ENCODE measurements around the gene PNMA8A.

The PNMA8A gene, protein sequence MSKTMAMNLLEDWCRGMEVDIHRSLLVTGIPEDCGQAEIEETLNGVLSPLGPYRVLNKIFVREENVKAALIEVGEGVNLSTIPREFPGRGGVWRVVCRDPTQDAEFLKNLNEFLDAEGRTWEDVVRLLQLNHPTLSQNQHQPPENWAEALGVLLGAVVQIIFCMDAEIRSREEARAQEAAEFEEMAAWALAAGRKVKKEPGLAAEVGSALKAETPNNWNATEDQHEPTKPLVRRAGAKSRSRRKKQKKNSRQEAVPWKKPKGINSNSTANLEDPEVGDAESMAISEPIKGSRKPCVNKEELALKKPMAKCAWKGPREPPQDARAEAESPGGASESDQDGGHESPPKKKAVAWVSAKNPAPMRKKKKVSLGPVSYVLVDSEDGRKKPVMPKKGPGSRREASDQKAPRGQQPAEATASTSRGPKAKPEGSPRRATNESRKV

DNA sequence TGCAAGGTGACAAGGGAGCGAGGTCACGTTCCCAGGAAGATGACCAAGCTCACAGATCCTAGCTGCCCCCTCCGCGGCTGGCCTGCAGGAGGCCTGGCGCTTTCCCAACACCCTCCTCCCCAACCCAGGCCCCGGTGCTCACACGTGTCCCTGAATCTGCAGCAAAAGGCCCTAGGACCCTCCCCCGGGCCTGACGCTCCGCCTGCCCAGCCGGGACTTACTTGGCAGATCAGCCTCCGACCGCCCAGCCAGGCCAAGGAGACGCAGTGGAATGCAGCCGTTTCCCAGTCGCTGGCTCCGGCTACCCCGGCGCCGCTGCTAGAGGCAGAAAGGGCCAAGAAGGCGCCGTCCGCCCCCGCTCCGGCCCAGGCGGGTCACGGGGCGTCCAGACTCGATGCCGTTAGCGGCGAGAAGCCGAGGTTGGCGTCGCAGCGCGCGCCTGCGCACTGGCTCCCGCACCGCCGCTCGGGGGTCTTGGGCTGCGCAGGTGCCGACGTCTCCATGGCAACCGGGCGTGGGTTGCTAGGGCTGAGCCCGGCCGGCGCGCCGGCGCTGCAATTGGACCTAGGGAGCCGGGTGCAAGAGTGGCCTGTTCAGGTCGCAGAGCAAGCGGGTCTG lies at the start of gene PNMA8A:
TSS of gene PNMA8A (minus strand) at position 448 of the 618 bp plus-strand sequence. CDS start 528 bp downstream, outside the sequence.
- in situ Hi-C loops (cut with MboI; ENCODE audit: low sequenced_read_pairs, unreplicated experiment) = no loop called here
- DNase-seq (ENCODE audit: low spot score) = peak; percentile 69
- TF ChIP-seq, protein P1, sequence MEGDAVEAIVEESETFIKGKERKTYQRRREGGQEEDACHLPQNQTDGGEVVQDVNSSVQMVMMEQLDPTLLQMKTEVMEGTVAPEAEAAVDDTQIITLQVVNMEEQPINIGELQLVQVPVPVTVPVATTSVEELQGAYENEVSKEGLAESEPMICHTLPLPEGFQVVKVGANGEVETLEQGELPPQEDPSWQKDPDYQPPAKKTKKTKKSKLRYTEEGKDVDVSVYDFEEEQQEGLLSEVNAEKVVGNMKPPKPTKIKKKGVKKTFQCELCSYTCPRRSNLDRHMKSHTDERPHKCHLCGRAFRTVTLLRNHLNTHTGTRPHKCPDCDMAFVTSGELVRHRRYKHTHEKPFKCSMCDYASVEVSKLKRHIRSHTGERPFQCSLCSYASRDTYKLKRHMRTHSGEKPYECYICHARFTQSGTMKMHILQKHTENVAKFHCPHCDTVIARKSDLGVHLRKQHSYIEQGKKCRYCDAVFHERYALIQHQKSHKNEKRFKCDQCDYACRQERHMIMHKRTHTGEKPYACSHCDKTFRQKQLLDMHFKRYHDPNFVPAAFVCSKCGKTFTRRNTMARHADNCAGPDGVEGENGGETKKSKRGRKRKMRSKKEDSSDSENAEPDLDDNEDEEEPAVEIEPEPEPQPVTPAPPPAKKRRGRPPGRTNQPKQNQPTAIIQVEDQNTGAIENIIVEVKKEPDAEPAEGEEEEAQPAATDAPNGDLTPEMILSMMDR (IDR thresholded peaks at IDR 0.05; ENCODE audit: borderline replicate concordance, control extremely low read depth, extremely low read depth, insufficient read depth, missing control alignments) = no peak

- DNase-seq (ENCODE audit: low spot score) = no peak
- in situ Hi-C loops (cut with MboI; ENCODE audit: low sequenced_read_pairs, unreplicated experiment) = no loop called here
- TF ChIP-seq, protein P1 (IDR thresholded peaks at IDR 0.05; ENCODE audit: borderline replicate concordance, control extremely low read depth, extremely low read depth, insufficient read depth, missing control alignments) = no peak
Measured at GRCh38 chr19:46520616-46521015, 49.3 kb upstream of the PNMA8A start.

DNA sequence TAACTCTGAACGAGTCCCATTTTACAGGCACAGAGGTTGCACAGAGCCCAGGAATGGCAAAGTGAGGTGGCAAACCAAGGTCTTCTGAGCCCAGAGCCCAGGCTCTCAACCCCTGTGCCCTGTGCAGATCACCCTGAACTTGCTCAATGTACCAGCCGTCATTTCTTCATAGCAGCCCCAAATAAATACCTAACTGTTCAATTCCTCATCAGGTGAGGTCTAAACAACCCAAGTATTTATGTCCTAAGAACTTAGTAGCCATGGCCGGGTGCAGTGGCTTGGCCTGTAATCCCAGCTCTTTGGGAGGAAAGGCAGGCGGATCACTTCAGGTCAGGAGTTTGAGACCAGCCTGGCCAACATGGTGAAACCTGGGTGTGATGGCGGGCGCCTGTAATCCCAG lies 46.1 kb upstream of the PNMA8A start:
- no peak for DNase-seq (ENCODE audit: low spot score)
- TF ChIP-seq, protein P1 (IDR thresholded peaks at IDR 0.05; ENCODE audit: borderline replicate concordance, control extremely low read depth, extremely low read depth, insufficient read depth, missing control alignments) = no peak
- in situ Hi-C loops (cut with MboI; ENCODE audit: low sequenced_read_pairs, unreplicated experiment) = no loop called here

- TF ChIP-seq, protein P1 (IDR thresholded peaks at IDR 0.05; ENCODE audit: borderline replicate concordance, control extremely low read depth, extremely low read depth, insufficient read depth, missing control alignments) = peak; percentile 30
- in situ Hi-C loops (cut with MboI; ENCODE audit: low sequenced_read_pairs, unreplicated experiment) = no loop called here
- no peak for DNase-seq (ENCODE audit: low spot score)
Measured at GRCh38 chr19:46515879-46516350, 44.6 kb upstream of the PNMA8A start.

GRCh38 chr19:46515290-46515609 lies 43.9 kb upstream of the PNMA8A start:
- in situ Hi-C loops (cut with MboI; ENCODE audit: low sequenced_read_pairs, unreplicated experiment) = no loop called here
- no peak for DNase-seq (ENCODE audit: low spot score)
- TF ChIP-seq, protein P1 (IDR thresholded peaks at IDR 0.05; ENCODE audit: borderline replicate concordance, control extremely low read depth, extremely low read depth, insufficient read depth, missing control alignments) = no peak

GRCh38 chr19:46514589-46515289 lies 43.4 kb upstream of the PNMA8A start:
- no peak for DNase-seq (ENCODE audit: low spot score)
- in situ Hi-C loops (cut with MboI; ENCODE audit: low sequenced_read_pairs, unreplicated experiment) = no loop called here
- TF ChIP-seq, protein P1 (IDR thresholded peaks at IDR 0.05; ENCODE audit: borderline replicate concordance, control extremely low read depth, extremely low read depth, insufficient read depth, missing control alignments) = no peak

Measured in GM13976 (cell line).